OCI-M1 (cell line): ENCODE data around the gene PRPH2.

ENCODE experiments used
- DNase-seq: peaks from one replicate; lab custom pipeline; 2025; lab: John Stamatoyannopoulos, UW

The PRPH2 gene

DNA sequence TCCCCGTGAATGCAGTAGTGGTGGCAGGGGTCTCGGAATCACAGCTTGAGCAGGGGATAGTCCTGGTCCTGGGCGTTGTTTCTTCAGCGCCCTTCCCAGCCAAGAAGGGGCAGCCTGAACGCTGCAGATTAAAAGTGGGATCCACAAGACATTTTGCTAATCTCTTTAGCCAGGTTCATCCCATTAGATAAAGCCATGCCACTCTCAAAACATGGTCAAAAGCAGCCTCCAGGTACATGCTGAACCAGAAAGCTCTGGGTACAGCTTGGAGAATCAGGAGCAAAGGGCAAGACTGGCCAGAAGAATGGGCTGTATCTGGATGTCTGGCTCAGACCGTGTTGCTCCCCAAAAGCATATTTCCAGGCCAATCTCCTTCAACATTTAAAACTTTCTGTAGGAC, at the start of gene PRPH2:
Gene PRPH2, minus strand, starts transcription at position 101 of the 400 bp plus-strand sequence. CDS start 263 bp downstream, outside the sequence.
- DNase-seq = no peak

GRCh38 chr6:42771741-42772100, 49.3 kb upstream of the PRPH2 start:
- DNase-seq = no peak

GRCh38 chr6:42769836-42770235, 47.4 kb upstream of the PRPH2 start:
- no peak for DNase-seq

DNA sequence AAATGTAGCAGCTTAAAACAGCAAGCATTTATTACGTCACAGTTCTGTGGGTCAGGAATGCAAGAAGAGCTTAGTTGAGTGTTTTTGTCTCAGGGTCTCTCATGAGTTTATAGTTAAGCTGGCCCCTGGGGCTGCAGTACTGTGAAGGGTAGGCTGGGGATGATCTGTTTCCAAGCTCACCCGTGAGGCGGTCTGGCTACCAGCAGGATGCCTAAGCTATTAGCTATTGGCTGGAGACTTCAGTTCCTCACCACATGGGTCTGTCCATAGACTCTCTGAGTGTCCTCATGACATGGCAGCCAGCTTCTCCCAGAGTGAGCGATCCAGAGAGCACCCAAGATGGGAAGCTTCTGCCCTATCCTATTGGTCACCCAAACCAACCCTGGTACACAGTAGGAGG, 46.7 kb upstream of the PRPH2 start:
- DNase-seq = no peak

- DNase-seq = no peak
These were observed 43.8 kb upstream of the PRPH2 start for GRCh38 chr6:42766163-42766670.

- DNase-seq = no peak
These were observed 42.7 kb upstream of the PRPH2 start for GRCh38 chr6:42764911-42765648.

DNA sequence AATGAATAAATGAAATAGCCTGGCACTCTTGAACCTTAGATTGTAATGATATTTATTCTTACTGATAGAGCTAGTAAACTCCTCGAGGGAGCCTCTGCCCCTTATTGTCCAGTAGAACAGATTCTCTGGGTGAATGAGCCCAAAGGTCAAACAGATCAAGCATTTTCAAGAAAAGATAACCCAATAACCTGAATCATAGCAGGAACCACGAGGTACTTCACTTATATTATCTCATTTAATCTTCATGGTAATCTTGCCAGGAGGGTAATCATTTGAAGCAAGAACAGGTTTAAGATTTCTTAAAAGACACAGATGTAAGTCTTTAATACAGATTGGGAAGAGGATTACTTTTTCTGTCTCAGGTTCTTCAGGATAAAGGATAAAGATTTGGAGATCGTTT, 40.6 kb upstream of the PRPH2 start:
- DNase-seq = no peak

DNA sequence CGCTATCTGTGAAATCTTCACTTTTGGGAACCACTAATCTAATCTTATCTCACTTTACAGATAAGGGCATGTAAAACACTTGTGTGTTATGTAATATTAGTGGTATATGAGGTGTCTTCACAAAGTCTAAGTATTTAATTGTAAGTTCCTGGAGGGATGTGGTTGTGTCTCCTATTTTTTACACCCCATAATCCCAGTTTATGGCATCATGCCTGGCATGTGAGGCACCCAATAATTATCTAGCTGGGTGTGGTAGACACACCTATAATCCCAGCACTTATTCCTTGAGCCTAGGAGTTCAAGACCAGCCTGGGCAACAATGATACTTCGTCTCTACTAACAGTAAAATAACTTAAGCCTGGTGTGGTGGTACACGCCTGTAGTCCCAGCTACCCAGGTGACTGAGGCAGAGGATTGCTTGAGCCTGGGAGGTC, 40.0 kb upstream of the PRPH2 start:
- DNase-seq = no peak

- DNase-seq = no peak
These were observed 39.1 kb upstream of the PRPH2 start for GRCh38 chr6:42761287-42762067.

GRCh38 chr6:42758756-42759430, 36.5 kb upstream of the PRPH2 start:
- DNase-seq = no peak

- DNase-seq = no peak
These were observed 34.3 kb upstream of the PRPH2 start for GRCh38 chr6:42756722-42757121.

- no peak for DNase-seq
These were observed 32.4 kb upstream of the PRPH2 start for GRCh38 chr6:42754759-42755158.

DNA sequence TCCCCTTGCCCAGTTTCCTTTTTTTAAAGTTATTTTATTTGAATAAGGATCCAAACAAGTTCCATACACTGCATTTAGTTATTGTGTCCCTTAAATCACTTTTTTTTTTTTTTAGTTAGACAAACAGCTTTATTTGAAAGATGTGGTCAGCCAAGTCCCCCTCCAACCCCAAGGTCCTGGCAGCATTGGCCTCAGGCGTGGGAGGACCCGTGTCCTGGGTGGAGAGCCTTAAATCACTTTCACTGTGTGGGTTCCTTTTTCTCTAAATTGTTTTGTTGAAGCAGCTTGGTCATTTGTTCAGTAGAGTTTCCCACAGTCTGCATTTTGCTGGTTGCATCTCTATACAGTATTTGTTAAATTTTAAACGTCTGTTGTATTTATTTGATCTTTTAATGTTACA, 28.7 kb upstream of the PRPH2 start:
- DNase-seq = peak; percentile 65

DNA sequence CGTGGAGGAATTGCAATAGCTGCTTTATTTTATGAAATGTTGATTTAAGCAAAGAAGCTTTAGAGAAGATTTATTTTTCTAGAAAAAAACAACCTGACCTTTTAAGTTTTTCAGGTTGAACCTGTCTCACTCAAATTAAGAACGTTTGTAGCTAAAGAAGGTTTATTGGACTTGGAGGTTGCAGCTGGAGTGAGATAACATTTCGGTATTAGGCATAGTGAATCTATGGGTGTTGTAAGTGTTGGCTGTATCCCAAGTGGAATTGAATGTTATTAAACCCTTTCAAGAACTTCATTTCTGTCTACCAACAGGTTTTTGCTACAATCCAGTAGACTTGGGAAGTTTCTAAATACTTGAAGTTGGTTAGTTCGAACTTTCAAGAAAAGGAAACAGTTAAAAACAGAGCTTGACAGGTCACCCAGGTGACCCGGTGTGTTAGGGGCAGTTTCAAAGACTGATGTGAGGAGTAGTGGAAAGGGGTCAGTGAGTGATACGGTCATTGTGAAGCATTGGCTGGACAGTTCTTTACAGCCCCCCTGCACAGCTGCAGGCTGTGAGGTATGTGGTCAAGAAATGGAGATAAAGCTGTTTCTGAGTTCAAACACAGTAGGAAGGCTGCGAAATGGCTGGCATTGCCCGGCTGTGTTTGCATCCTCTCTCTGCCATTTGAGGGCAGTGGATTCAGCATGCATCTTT, 26.0 kb upstream of the PRPH2 start:
- DNase-seq = peak; percentile 70

- peak; percentile 97 for DNase-seq
These were observed 24.3 kb upstream of the PRPH2 start for GRCh38 chr6:42746463-42747391.

DNA sequence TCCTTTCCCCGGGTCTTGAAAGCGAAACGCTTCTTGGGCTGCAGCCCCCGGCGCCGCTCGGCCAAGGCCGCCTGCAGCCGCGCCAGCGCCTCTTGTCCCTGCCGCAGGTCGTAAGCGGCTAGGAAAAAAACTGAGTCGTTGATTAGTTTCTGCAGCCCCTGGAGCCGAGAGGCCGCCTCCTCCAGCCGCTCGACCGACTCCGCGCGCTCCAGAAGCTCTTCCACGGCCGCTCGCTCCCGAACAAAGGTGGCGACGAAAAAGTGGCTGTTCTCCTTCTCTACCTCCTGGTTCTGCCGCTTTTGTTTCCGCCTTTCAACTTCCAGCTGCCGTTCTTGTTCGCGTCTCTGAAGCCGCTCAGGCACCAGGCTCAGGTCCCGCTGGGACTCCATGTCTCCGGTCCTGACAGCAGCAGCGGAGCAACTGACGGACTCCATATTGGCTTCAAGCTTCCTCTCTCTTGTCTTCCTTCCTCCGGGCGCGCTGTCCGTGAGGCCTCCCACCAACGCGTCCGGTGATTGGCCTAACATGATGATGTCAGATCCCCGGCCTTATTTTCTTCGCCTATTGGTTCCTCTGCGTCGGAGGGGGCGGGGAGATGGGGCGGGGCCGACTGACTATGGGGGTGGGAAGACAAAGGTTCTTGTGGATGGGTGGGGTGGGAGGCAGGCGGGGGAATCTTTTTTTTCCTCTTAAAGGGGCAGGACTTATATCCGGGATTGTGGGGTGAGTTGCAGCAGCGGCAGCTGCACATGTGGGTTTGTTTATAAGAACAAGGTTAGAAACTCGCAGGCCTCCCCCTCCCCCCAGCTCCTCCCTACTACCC, 23.5 kb upstream of the PRPH2 start, which contains the start of gene TBCC:
Gene TBCC, minus strand, starts transcription at position 464 of the 823 bp plus-strand sequence. Its CDS starts 30 bp downstream, at position 434.
- peak; percentile 99 for DNase-seq

- DNase-seq = peak; percentile 51
These were observed 22.8 kb upstream of the PRPH2 start for GRCh38 chr6:42745083-42745639.

- no peak for DNase-seq
These were observed 22.0 kb upstream of the PRPH2 start for GRCh38 chr6:42744351-42744893.
